NCI-H146 (cell line): ENCODE measurements around the gene CLCA2.

Source experiments
- DNase-seq: peaks from one replicate; lab custom pipeline; 2025; lab: John Stamatoyannopoulos, UW

The CLCA2 gene

GRCh38 chr1:86472152-86472551 is 48.2 kb downstream of the CLCA2 start:
- no peak for DNase-seq

- DNase-seq = no peak
These were observed 48.8 kb downstream of the CLCA2 start for GRCh38 chr1:86472767-86473166.

GRCh38 chr1:86477256-86477655 is 53.3 kb downstream of the CLCA2 start:
- no peak for DNase-seq

- no peak for DNase-seq
These were observed 53.7 kb downstream of the CLCA2 start for GRCh38 chr1:86477682-86478081.

- DNase-seq = no peak
These were observed 54.6 kb downstream of the CLCA2 start for GRCh38 chr1:86478416-86479156.

- DNase-seq = no peak
These were observed 58.0 kb downstream of the CLCA2 start for GRCh38 chr1:86481966-86482365.

GRCh38 chr1:86487131-86487810 is 63.3 kb downstream of the CLCA2 start:
- peak; percentile 8 for DNase-seq

GRCh38 chr1:86487811-86488141 is 63.8 kb downstream of the CLCA2 start:
- DNase-seq = no peak

- DNase-seq = no peak
These were observed 65.4 kb downstream of the CLCA2 start for GRCh38 chr1:86489242-86489878.

- DNase-seq = no peak
These were observed 67.4 kb downstream of the CLCA2 start for GRCh38 chr1:86491171-86491950.

- DNase-seq = no peak
These were observed 74.3 kb downstream of the CLCA2 start for GRCh38 chr1:86498281-86498680.

GRCh38 chr1:86499987-86500593 is 76.1 kb downstream of the CLCA2 start:
- DNase-seq = peak; percentile 71

- DNase-seq = no peak
These were observed 76.7 kb downstream of the CLCA2 start for GRCh38 chr1:86500714-86501113.

GRCh38 chr1:86502125-86502646 is 78.2 kb downstream of the CLCA2 start:
- peak; percentile 53 for DNase-seq

- peak; percentile 66 for DNase-seq
These were observed 78.9 kb downstream of the CLCA2 start for GRCh38 chr1:86502721-86503405.

GRCh38 chr1:86503406-86504136 is 79.6 kb downstream of the CLCA2 start:
- peak; percentile 52 for DNase-seq

- no peak for DNase-seq
These were observed 80.1 kb downstream of the CLCA2 start for GRCh38 chr1:86504137-86504479.

- DNase-seq = no peak
These were observed 81.1 kb downstream of the CLCA2 start for GRCh38 chr1:86504895-86505563.

GRCh38 chr1:86505564-86505902 is 81.6 kb downstream of the CLCA2 start:
- DNase-seq = no peak
